HG03060 (cell line): ENCODE measurements around the gene SEPTIN5.

Experiments used
- ATAC-seq: cut with Tn5 transposase; IDR thresholded peaks from one replicate; pipeline ENCODE4 v1.9.1; 2021; ENCODE audit warnings: low read depth, moderate number of reproducible peaks; ENCODE audit not compliant: unreplicated experiment

Gene SEPTIN5

GRCh38 chr22:19745155-19746101 lies 31.1 kb downstream of the SEPTIN5 start:
- no peak for ATAC-seq

- no peak for ATAC-seq
Measured at GRCh38 chr22:19746726-19747125, 32.4 kb downstream of the SEPTIN5 start.

- ATAC-seq = no peak
Measured at GRCh38 chr22:19747551-19747950, 33.2 kb downstream of the SEPTIN5 start.

- ATAC-seq = no peak
Measured at GRCh38 chr22:19748139-19748538, 33.8 kb downstream of the SEPTIN5 start.

GRCh38 chr22:19748991-19749664 lies 34.8 kb downstream of the SEPTIN5 start:
- no peak for ATAC-seq

- ATAC-seq = no peak
Measured at GRCh38 chr22:19749876-19750275, 35.6 kb downstream of the SEPTIN5 start.

DNA sequence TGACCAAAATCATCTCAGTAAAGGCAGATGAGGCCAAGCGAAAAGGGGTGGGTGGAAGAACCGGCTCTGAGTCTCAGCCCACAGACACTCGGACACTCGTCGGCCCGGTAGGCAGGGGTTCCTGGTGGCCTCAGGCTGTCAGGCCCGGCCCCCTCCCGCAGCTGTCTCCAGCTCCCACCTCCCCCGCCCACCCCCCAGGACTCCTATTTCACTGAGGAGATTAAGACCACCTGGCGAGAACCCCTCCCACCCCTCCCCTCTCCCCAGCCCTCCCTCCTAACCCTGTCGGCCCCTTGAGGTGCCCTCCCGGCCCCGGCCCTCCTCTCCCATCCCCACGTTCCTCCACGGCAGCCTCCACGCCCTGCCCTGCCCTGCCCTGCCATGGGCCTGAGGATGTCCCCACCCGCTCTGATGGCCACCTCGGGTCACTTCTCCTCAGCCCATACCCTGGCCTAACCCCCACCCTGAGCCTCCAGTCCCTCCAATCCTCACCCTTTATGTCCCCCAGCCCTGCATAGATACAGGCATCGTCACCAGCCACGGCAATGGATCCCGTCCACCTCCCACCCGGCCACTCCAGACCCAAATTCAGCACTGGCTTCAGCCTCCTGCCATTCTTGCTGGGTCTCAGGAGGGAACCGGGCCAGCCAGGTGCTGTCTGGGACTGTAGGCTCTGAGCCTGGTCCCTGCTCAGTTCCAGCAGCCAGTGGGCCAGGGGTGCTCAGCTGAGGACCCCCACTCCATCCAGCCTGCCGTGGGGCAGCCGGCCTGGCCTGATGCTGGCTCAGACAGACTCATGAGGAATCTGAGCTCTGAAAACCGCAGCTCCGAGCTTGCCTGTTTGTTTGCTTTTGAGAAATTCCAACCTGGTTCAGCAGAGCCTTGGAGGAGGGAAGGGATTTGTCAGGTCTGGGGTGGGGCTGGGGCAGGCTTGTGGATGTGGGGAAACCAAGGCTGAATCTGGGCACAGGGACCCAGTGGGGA lies 36.5 kb downstream of the SEPTIN5 start:
- no peak for ATAC-seq

DNA sequence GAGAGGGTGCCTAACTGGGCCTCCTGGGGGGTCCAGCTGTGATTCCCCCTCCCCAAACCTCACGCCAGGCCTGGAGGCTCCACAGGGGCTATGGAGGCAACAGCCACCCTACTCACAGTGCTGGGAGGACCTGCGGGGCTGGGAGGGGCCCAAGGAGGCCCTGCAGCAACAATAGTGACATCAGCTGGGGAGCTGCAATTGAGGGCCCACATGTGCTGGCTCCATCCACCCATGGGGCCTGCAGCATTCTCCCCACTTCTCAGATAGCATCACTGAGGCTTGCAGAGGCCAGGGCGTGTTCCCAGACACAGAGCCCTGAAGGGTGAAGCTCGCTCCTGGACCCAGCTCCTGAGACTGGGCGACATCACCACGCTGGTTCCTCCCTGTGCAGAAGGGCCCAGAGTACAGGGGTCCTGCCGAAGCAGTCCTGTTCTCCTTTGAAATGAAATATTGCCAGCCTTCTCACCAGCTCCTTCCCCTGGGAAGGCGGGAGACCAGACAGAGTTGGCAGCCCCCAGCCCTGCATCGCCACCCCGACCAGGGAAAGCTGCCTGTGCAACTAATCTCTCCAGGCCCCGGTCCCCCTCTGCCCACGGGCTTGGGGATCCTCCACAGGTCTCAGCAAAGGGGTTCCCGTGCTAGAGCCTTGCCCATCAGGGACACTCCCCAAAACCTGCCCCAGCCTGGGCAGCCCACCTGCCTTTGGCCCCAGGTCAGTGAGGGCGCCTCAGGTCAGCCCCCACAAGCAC lies 37.4 kb downstream of the SEPTIN5 start:
- ATAC-seq = no peak

- no peak for ATAC-seq
Measured at GRCh38 chr22:19753090-19753842, 39.0 kb downstream of the SEPTIN5 start.

DNA sequence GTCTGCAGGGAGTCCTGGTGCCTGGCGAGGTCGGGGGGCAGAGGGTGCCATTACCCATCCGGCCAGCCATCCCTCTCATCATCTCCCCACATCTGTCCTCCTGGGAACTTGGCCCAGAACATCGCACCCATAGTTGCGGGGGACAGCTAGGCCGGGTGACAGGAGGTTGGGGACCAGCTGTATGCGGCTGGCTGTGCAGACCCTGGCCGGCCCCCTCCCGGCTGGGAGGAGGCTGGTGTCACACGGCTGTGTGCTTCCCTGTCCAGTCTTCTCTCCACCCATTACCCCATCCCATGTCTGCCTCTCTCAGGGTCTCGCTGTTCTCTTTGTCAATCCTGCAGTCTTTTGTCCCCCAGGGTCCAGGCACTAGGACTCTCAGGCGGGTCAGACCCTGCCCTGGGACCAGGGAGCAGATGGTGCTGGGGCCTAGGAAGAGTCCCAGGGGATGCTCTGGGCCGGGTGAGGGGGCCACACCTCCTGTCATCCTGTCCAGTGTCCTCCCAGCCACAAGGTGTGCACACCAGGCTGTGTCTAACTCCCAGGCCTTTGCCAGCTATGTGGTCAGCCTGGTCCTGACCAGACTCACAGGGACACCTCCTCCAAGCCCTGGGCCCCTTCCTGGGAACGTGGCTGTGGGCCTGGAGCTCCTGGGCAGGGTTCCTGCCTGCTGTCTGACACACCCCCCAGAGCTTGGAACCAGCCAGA lies 39.8 kb downstream of the SEPTIN5 start:
- no peak for ATAC-seq

GRCh38 chr22:19754701-19755144 lies 40.4 kb downstream of the SEPTIN5 start:
- ATAC-seq = no peak

- no peak for ATAC-seq
Measured at GRCh38 chr22:19755145-19755710, 40.9 kb downstream of the SEPTIN5 start.

- no peak for ATAC-seq
Measured at GRCh38 chr22:19755722-19756287, 41.5 kb downstream of the SEPTIN5 start.

DNA sequence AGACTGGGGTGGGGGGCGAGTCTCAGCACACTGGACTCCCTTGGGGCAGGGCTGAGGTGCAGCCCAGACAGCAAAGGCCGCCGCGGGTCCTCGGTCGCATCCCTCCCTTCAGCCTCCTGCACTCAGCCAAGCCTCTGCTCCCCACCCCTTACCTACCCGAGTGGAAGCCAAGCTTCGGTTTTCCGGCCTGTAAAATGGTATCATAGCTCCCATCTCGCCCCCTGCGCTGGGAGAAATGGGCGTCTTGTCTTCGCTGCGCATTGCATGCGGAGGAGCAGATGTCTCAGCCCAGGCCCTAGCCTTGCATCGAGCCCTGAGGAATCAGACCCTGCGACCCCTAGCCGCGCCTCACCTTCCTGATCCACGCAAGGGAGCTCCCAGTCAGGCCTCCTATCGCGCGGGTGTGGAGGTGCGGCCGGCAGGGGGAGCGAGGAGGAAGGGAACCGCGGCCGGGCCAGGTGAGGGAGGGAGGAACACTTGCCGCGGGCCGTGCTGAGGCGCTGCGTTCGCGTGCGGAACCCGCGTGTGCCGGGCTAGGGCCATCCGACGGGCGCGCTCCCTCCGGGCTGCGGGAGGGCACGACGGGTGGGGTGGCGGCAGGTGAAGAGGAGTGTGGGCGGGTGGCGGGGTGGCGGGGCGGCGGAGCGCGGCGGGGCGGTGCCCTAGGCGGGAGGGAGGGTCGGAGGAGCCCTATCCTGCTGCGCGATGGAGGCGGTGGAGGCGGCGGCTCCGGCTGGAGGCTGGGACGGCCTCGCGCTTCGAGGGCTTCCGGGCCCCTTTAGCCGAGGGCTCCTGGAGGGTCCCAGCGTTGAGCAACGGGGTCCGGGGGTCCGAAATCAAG lies 42.2 kb downstream of the SEPTIN5 start:
- no peak for ATAC-seq

DNA sequence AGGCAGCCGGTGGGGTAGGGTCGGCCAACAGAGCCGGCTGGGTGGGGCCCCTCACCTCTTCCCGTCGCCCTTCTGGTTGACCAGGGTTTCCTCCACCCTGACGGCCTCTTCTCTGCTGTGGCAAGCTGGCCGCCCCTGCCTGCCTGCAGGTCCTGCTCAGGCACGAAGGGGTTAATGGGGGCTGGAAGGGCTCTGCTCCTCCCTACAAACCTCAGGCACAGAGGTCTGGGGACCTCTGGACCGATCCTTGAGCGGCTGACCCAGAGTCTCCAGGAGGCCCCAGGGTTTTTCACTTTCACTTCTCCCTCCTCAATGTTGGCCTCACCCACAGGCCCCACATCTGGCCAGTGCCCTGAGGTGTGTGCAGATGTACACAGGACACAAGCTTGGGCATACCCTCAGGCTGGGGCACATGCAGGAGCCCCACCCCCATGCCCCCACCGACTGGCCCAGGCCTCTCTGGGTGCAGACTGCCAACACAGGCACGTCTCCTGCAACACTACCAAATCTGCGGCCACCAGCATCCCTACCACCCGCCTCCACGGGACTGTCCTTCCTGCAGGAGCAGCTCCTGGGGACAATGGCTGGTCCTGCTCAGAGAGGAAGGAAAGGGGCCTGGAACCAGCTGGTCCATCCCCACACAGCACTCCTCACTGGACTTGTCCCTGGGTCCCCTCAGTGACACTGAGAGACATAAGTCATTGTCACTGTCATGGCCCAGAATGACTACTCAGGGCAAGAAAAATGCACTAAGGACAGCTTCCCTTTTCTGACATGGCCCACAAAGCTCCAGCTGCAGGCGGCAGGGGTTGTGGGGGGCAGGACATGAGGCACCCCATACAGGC lies 43.1 kb downstream of the SEPTIN5 start:
- ATAC-seq = no peak
